Muscle of back (tissue), 11 donors: ENCODE results near the gene C19orf33. TPM values are rescaled to one million over a fixed set of nuclear protein-coding genes. Genes with fewer than 3 reads are reported as not detected.
"Not testable (repeated sequence)": the region's sequence is repeated elsewhere in the genome, so short reads cannot be mapped to it uniquely, and the experiment has no call there.

Experiments used
- DNase-seq, 3 donors: peaks; one replicate each; pipeline versions ENCODE4 v3.0.0 to v3.0.0-alpha.2; 2013
- polyA plus RNA-seq, 10 donors: library from polyadenylated mRNA; unstranded; fragments of 120-200 nt; gene quantifications; one replicate each; pipeline ENCODE4 v1.2.1, GENCODE V29; 2013; ENCODE audit not compliant: insufficient read length in 10 of 10

Gene C19orf33
- polyA plus RNA-seq, 10 donors, result 0.48 to 7.4 (median 0.81) TPM; not detected in 3

DNA sequence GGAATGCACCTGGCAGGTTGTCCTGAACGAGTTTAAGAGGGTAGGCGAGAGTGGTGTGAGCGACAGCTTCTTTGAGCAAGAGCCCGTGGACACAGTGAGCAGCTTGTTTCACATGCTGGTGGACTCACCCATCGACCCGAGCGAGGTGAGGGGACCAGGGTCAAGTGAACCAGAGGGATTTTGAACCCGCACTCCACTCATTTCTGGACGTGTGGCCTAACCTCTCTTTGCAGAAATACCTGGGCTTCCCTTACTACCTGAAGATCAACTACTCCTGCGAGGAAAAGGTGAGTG lies 33.3 kb downstream of the C19orf33 start:
- no peak for DNase-seq

DNA sequence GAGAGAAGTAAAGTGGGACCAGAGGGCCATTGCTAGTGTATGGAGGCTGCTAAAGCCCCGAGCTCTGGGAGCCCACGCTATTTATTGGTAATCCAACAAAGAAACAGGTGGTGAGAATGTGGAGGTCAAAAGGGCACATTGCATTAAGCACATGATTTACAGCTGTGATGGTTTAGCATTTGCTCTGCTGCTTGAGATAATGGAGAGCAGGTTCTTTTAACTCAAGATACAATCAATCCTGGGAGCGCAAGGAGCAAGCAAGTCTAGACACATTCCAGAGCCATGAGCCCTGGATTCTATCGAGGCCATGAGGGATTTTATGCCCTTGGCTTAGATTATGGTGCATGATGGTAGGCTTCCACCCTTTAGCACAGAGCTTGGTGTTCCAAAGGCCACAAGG lies 35.0 kb downstream of the C19orf33 start:
- DNase-seq, result not testable (repeated sequence)

DNA sequence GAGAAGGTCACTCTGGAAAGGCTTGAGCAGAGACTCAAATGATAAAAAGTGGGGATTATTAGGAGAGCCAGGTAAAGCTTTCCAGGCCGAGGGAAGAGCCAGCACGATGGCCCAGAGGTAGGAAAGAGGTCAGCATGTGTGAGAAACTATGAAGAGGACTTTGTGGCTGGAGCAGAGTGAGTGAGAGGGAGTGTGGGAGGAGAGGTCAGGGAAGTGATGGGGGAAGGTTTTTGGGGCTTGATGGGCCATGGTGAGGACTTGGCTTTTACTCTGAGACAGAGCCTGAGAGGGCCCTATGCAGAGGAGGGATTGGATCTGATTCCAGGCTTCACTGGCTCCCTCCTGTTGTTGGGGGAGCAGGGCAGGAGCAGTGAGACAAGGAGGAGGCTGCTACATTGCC lies 36.9 kb downstream of the C19orf33 start:
- DNase-seq, result no peak

DNA sequence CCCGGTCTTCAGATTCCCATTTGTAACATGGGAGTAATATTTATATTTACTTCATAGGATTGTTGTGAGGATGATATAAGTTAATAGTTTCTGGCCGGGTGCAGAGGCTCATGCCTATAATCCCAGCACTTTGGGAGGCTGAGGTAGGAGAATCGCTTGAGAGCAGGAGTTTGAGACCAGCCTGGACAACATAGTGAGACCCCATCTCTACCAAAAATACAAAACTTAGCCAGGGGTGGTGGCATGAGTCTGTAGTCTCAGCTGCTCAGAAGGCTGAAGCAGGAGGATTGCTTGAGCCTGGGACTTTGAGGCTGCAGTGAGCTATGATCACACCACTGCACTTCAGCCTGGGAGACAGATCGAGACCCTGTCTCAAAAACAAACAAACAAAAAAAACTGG lies 42.8 kb downstream of the C19orf33 start:
- no peak for DNase-seq

DNA sequence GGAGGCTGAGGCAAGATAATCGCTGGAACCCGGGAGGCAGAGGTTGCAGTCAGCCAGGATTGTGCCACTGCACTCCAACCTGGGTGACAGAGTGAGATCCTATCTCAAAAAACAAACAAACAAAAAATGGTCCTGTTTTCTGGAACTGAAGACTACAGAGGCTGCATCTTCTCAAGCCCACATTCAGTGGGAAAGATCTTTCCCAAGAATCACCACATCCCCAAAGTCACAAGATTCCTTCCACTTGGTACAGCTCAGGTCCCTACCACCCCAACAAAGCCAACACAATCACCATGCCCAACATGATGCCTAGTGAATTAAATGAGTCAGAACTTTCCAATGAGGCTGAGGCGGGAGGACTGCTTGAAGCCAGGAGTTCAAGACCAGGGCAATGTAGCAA lies 46.8 kb downstream of the C19orf33 start:
- DNase-seq, result no peak

DNA sequence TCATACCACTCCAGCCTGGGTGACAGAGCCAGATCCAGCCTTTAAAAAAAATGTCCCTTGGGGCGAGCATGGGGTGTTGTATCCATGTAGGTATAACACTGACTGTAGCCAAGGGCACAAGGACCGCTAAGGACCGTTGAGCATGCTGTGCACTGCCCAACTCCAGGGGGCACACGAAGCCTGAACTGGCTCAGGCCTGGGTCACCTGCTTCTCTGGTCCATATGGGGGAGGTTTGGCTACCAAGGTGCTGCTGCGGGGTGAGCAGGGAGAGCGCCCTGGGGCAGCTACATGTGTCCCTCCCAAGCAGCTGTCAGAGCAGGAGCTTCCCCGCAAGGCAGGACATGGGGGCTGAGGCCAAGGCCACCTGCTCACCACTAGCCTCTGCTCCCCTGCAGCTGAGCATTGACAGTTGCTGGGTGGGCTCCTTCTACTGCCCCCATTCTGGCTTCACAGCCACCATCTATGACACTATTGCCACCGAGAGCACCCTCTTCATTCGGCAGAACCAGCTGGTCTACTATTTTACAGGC lies 47.9 kb downstream of the C19orf33 start:
- no peak for DNase-seq

DNA sequence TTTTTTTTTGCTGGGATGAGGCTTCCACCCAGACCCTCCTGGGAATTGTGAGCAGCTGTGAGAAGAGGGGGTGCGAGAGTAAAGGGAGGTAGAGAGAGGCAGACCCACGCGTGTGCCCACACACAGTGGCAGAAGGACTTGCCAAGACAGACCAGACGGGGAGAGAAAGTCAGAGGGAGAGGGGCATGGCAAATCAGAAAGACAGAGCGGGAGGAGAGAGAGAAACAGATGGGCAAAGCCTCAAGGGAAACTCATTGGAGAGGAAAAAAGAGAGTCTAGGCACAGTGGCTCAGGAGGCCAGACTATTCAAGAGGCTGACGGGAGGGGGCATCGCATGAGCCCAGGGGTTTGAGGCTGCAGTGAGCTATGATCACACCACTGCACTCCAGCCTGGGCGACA lies 48.6 kb downstream of the C19orf33 start:
- no peak for DNase-seq

Other genes starting within 250 kb of the C19orf33 start
- 1 to 10 TPM; 2.3 to 5.5 (median 3.4) TPM for gene DPF1, start 80.0 kb upstream of the C19orf33 start, polyA plus RNA-seq
- 10 to 100 TPM in 7 of 10 donors, 1 to 10 TPM in 3; 7.4 to 18.7 (median 14.5) TPM for gene PPP1R14A, start 47.9 kb upstream of the C19orf33 start, polyA plus RNA-seq
- gene SPINT2, start 39.7 kb upstream of the C19orf33 start, polyA plus RNA-seq, result 10 to 100 TPM in 2 of 10 donors, 1 to 10 TPM in 8; 1.9 to 36.3 (median 4.5) TPM
- 10 to 100 TPM; 20.4 to 33.6 (median 24.6) TPM for gene YIF1B, start 11.7 kb downstream of the C19orf33 start, polyA plus RNA-seq
- 1 to 10 TPM; 1.9 to 3.4 (median 2.5) TPM for gene KCNK6, start 15.6 kb downstream of the C19orf33 start, polyA plus RNA-seq
- 1 to 10 TPM; 1.6 to 4.3 (median 2.3) TPM for gene CATSPERG, start 31.6 kb downstream of the C19orf33 start, polyA plus RNA-seq
- gene PSMD8, start 70.3 kb downstream of the C19orf33 start, polyA plus RNA-seq, result 100 to 1,000 TPM; 111 to 143 (median 121) TPM
- 1 to 10 TPM in 1 of 10 donors, under 1 TPM in 5, not detected in 4; 0.13 to 1.4 (median 0.22) TPM for gene GGN, start 83.8 kb downstream of the C19orf33 start, polyA plus RNA-seq
- gene SPRED3, start 84.4 kb downstream of the C19orf33 start, polyA plus RNA-seq, result under 1 TPM; 0.20 to 0.91 (median 0.37) TPM
- 10 to 100 TPM in 2 of 10 donors, 1 to 10 TPM in 8; 5.6 to 11.1 (median 8.6) TPM for gene FAM98C, start 98.8 kb downstream of the C19orf33 start, polyA plus RNA-seq
- 1 to 10 TPM; 1.5 to 2.8 (median 1.9) TPM for gene RASGRP4, start 122.0 kb downstream of the C19orf33 start, polyA plus RNA-seq
- 100 to 1,000 TPM; 269 to 630 (median 491) TPM for gene RYR1, start 129.4 kb downstream of the C19orf33 start, polyA plus RNA-seq